Measurements from ENCODE around the gene STAT1. TPM values are rescaled to one million over a fixed set of nuclear protein-coding genes. Genes with fewer than 3 reads are reported as not detected.

STAT1 gene
- total RNA-seq, 1 donor from 2014 or later = 86.9 TPM

DNA sequence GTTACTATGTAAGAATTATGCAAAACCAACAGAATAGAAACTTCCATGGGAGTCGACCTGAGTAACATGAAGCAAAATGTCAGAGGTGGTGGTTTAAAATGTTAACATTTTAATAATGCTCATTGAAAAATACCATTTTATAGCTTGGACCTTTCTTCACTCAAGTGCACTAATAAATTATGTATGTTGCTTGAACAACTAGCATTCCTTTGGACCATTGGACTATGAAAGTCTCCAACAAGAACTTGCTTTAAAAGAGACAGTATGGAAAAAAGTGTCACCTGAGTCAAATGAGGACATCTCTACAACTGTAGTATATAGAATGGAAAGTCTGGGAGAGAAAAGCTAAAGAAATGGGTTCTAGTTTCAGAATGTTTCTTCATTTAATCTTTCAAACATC lies 81.5 kb downstream of the STAT1 start:
- H3K4me3 ChIP-seq (ENCODE audit: low read depth, low read length) = no peak overlapping the region
- TF ChIP-seq, protein P1, sequence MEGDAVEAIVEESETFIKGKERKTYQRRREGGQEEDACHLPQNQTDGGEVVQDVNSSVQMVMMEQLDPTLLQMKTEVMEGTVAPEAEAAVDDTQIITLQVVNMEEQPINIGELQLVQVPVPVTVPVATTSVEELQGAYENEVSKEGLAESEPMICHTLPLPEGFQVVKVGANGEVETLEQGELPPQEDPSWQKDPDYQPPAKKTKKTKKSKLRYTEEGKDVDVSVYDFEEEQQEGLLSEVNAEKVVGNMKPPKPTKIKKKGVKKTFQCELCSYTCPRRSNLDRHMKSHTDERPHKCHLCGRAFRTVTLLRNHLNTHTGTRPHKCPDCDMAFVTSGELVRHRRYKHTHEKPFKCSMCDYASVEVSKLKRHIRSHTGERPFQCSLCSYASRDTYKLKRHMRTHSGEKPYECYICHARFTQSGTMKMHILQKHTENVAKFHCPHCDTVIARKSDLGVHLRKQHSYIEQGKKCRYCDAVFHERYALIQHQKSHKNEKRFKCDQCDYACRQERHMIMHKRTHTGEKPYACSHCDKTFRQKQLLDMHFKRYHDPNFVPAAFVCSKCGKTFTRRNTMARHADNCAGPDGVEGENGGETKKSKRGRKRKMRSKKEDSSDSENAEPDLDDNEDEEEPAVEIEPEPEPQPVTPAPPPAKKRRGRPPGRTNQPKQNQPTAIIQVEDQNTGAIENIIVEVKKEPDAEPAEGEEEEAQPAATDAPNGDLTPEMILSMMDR (conservative IDR thresholded peaks at IDR 0.05; ENCODE audit: low read depth, low read length) = no peak
- DNase-seq (ENCODE audit: low read depth) = no peak

DNA sequence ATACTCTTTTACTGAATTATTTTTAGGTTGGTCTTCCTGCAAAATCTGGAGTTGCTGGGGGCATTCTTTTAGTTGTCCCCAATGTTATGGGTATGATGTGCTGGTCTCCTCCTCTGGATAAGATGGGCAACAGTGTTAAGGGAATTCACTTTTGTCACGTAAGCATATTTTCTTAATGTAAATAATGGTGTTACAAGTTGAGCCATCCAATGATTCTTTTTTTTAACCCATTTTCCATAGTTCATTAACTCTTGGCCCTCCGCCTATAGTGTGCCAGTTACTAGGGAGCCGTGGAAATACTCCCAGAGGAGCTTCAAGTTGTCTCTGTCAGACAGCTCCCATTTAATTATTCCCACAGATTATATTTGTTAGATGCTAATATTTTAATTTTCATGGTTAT lies 83.6 kb downstream of the STAT1 start:
- no peak overlapping the region for H3K4me3 ChIP-seq (ENCODE audit: low read depth, low read length)
- TF ChIP-seq, protein P1 (conservative IDR thresholded peaks at IDR 0.05; ENCODE audit: low read depth, low read length) = no peak
- DNase-seq (ENCODE audit: low read depth) = no peak

DNA sequence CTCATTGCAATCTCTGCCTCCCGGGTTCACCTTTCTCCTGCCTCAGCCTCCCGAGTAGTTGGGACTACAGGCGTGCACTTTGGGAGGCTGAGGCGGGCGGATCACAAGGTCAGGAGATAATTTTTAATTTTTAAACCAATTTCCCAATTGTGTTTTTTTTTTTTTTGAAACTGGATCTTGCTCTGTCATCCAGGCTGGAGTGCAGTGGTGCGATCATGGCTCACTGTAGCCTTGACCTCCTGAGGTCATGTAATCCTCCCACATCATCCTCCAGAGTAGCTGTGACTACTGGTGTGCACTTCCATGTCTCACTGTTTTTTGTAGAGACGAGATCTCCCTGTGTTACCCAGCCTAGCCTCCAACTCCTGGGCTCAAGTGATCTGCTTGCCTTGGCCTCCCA lies 84.1 kb downstream of the STAT1 start:
- H3K4me3 ChIP-seq (ENCODE audit: low read depth, low read length) = no peak overlapping the region
- TF ChIP-seq, protein P1 (conservative IDR thresholded peaks at IDR 0.05; ENCODE audit: low read depth, low read length) = no peak
- DNase-seq (ENCODE audit: low read depth) = peak; percentile 67

DNA sequence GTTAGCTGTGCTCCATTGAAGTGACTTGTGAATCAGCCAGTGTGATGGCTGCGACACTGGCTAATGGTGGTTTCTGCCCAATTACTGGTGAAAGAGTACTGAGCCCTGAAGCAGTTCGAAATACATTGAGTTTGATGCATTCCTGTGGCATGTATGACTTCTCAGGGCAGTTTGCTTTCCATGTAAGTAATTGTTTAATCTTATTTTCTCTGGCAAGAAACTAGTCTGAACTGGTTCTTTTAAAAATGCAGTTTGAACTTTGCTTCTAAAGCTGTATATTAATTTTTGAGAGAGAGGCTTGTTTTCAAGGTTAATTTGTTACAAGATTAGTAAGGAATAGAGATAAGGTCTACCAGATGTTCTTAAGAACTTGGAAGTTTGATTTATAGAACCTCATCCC lies 86.7 kb downstream of the STAT1 start:
- TF ChIP-seq, protein P1 (conservative IDR thresholded peaks at IDR 0.05; ENCODE audit: low read depth, low read length) = no peak
- DNase-seq (ENCODE audit: low read depth) = no peak
- H3K4me3 ChIP-seq (ENCODE audit: low read depth, low read length) = no peak overlapping the region

DNA sequence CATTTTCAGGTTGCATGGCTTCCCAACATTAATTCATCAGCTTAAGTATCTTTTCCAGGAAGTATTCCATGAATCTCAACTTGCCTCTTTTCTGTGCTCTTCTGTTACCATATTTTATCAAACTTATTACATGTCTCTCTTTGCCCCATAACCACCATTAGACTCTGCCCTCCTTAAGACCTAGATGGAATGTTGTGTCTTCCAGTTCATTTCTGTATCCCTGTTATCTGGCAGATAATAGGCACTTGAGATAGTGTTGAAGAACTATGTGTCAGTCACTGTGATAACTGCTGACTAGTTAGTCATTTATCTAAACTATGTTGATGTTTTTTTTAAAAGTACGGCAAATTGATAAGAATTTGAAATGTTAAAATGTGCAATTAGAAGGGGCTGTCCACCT lies 91.6 kb downstream of the STAT1 start:
- DNase-seq (ENCODE audit: low read depth) = no peak
- no peak overlapping the region for H3K4me3 ChIP-seq (ENCODE audit: low read depth, low read length)
- TF ChIP-seq, protein P1 (conservative IDR thresholded peaks at IDR 0.05; ENCODE audit: low read depth, low read length) = no peak

DNA sequence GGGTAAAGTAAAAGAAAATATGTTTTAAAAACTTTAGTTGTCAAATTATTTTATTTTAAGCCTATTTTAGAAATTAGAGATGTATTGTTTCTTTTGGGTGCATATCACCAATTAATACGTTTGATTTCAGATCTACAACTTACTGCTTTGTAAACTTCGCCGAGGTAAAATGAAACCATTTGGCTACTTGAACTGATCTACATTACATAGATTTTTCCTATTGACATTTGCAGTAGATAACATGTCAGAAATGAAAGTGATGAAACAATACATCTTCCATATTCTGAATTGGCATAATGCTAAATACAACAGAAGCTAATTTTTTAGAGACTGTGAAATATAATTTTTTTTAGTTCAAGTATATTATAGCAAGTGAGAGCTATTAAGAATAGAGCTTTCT lies 93.9 kb downstream of the STAT1 start:
- TF ChIP-seq, protein P1 (conservative IDR thresholded peaks at IDR 0.05; ENCODE audit: low read depth, low read length) = no peak
- no peak for DNase-seq (ENCODE audit: low read depth)
- H3K4me3 ChIP-seq (ENCODE audit: low read depth, low read length) = no peak overlapping the region

Other genes with a start within 250 kb of the STAT1 start
- 123 and 246 TPM in 2 replicates for gene GLS, start 133.3 kb downstream of the STAT1 start, total RNA-seq
- gene STAT4, start 136.8 kb upstream of the STAT1 start, total RNA-seq = 0.72 and 1.6 TPM in 2 replicates
- 66.5 and 69.6 TPM in 2 replicates for gene MYO1B, start 231.2 kb upstream of the STAT1 start, total RNA-seq

All from epithelial cell of proximal tubule (primary cell).